K562 (cell line): ENCODE measurements around the gene GNPAT. TPM values are rescaled to one million over a fixed set of nuclear protein-coding genes. Genes with fewer than 3 reads are reported as not detected.

Source experiments
- ATAC-seq: fragments of 200-7000 bp; cut with Tn5 transposase; 3 replicates; pipeline ENCODE4 v1.9.1; 2020; ENCODE audit warnings: moderate library complexity
- BruUV-seq: library from RNA; stranded (reverse); fragments of 400-500 nt; replicated peaks from 2 replicates; lab custom pipeline; 2021; lab: Mats Ljungman, UMichigan
- CTCF ChIA-PET: fragments of 300-600 bp; formaldehyde crosslinking; extraction: SDS; loops from one replicate; lab custom pipeline; 2021; ENCODE audit warnings: low intra/inter-chr PET ratio; lab: Yijun Ruan, JAX
- POLR2A ChIA-PET: fragments of 300-600, 350-650 bp; sonication (Branson Sonifier 250); formaldehyde crosslinking; extraction: SDS; loops from one replicate; lab custom pipeline; 2021; ENCODE audit warnings: antibody characterized with exemption, inconsistent platforms; lab: Yijun Ruan, JAX
- DNase-seq, 4 experiments: peaks; one replicate each; pipeline versions ENCODE4 v3.0.0 to v3.0.0-alpha.2; 2011 to 2018; ENCODE audit warnings: low spot score in 3 of 4, mixed read lengths in 3 of 4; ENCODE audit errors: extremely low read depth in 1 of 4
- FAIRE-seq: peaks from 2 replicates; lab custom pipeline; 2011; peaks lifted over from hg19 to GRCh38; lab: Jason Lieb, UNC
- H2AFZ ChIP-seq: 2 replicates; pipeline ENCODE4 v1.6.0; 2011; ENCODE audit warnings: low read depth, low read length, control low read depth, inconsistent platforms
- H3K27ac ChIP-seq: fragments of 200-600 bp; 3 replicates; pipeline ENCODE4 v1.8.0; 2011; ENCODE audit warnings: low read depth, mild to moderate bottlenecking, control low read depth, inconsistent platforms, low read length, moderate library complexity, mixed read lengths; ENCODE audit errors: extremely low read depth
- H3K27me3 ChIP-seq, 2 experiments: fragments of 300-600 bp in 1 of 2; 2 replicates in 1 of 2; 3 replicates in 1 of 2; pipeline versions ENCODE4 v1.6.0 to v1.8.0; 2011; ENCODE audit warnings: inconsistent platforms in 2 of 2, low read length in 2 of 2, mild to moderate bottlenecking in 1 of 2, mixed read lengths in 1 of 2, moderate library complexity in 1 of 2; ENCODE audit not compliant: control insufficient read depth in 2 of 2, insufficient read depth in 2 of 2
- H3K36me3 ChIP-seq: fragments of 300-600 bp; 3 replicates; pipeline ENCODE4 v1.8.0; 2011; ENCODE audit warnings: mild to moderate bottlenecking, low read length, inconsistent platforms; ENCODE audit not compliant: control insufficient read depth, insufficient read depth
- H3K4me1 ChIP-seq, 2 experiments: fragments of 200-600 bp in 1 of 2; replicated peaks in 1 of 2; 2 replicates in 1 of 2; 3 replicates in 1 of 2; pipeline versions ENCODE4 v1.5.1 to v1.8.0; 2011; ENCODE audit warnings: inconsistent platforms in 2 of 2, low read length in 2 of 2, mild to moderate bottlenecking in 1 of 2, mixed read lengths in 1 of 2, moderate library complexity in 1 of 2; ENCODE audit not compliant: control insufficient read depth in 2 of 2, insufficient read depth in 2 of 2
- H3K4me2 ChIP-seq: 2 replicates; pipeline ENCODE4 v1.6.1; 2011; ENCODE audit warnings: low read length, control low read depth, inconsistent platforms, mixed read lengths; ENCODE audit not compliant: insufficient read depth
- H3K4me3 ChIP-seq: fragments of 200-600 bp; sonication (generic), shearing (Covaris generic); 2 replicates; pipeline ENCODE4 v1.5.1; 2016; ENCODE audit warnings: control low read depth, inconsistent platforms
- H3K79me2 ChIP-seq: fragments of 200-600 bp; 3 replicates; pipeline ENCODE4 v1.8.0; 2011; ENCODE audit warnings: low read length, inconsistent platforms; ENCODE audit not compliant: control insufficient read depth, insufficient read depth
- H3K9ac ChIP-seq, 2 experiments: 2 replicates each; pipeline versions ENCODE4 v1.6.0 to v1.6.1; 2011; ENCODE audit warnings: low read depth in 2 of 2, low read length in 2 of 2, control low read depth in 1 of 2, inconsistent platforms in 1 of 2, mild to moderate bottlenecking in 1 of 2, mixed read lengths in 1 of 2; ENCODE audit not compliant: insufficient read depth in 1 of 2
- H3K9me1 ChIP-seq: one replicate; pipeline ENCODE4 v1.6.0; 2011; ENCODE audit warnings: inconsistent platforms, mild to moderate bottlenecking, low read length, moderate library complexity; ENCODE audit not compliant: control insufficient read depth, insufficient read depth
- H3K9me3 ChIP-seq: replicated peaks from 2 replicates; pipeline ENCODE4 v1.5.1; 2011; ENCODE audit warnings: low read depth, low read length, inconsistent platforms; ENCODE audit not compliant: control insufficient read depth, insufficient read depth
- H4K20me1 ChIP-seq: replicated peaks from 2 replicates; pipeline ENCODE4 v1.6.1; 2011; ENCODE audit warnings: low read length, inconsistent platforms, mixed read lengths; ENCODE audit not compliant: control insufficient read depth, insufficient read depth
- DNMT1 ChIP-seq: fragments of 450-650 bp; IDR thresholded peaks from 2 replicates; pipeline ENCODE4 v1.6.1; 2016; ENCODE audit warnings: antibody characterized with exemption, mild to moderate bottlenecking
- NR4A1 ChIP-seq, 2 experiments: fragments of 250-450 bp in 1 of 2; fragments of 450-650 bp in 1 of 2; sonication (Bioruptor Pico) in 1 of 2; IDR thresholded peaks; 2 replicates each; pipeline versions ENCODE4 v1.4.0 to v1.6.1; 2016 to 2020; ENCODE audit warnings: mild to moderate bottlenecking in 2 of 2, missing compliant biosample characterization in 1 of 2, missing genetic modification characterization in 1 of 2, moderate library complexity in 1 of 2
- RNF2 ChIP-seq: sonication (generic); IDR thresholded peaks from 2 replicates; pipeline ENCODE4 v1.6.1; 2016
- SMAD2 ChIP-seq: fragments of 150-350 bp; IDR thresholded peaks from 2 replicates; pipeline ENCODE4 v1.6.1; 2014; ENCODE audit warnings: low read depth, mild to moderate bottlenecking, low read length
- ZC3H4 ChIP-seq: sonication (generic); formaldehyde crosslinking; IDR thresholded peaks from 2 replicates; pipeline ENCODE4 v1.9.0; 2021; ENCODE audit warnings: missing genetic modification reagents, borderline replicate concordance
- ZMIZ1 ChIP-seq, 2 experiments: fragments of 150-350 bp in 1 of 2; IDR thresholded peaks; 2 replicates each; pipeline ENCODE4 v1.6.1; 2012 to 2016; ENCODE audit warnings: low read depth in 2 of 2, low read length in 2 of 2, mild to moderate bottlenecking in 1 of 2, moderate library complexity in 1 of 2
- ZNF277 ChIP-seq: fragments of 250-450 bp; sonication (Bioruptor Pico); IDR thresholded peaks from 2 replicates; pipeline ENCODE4 v1.8.0; 2022; ENCODE audit warnings: inconsistent platforms, mild to moderate bottlenecking, moderate library complexity, borderline replicate concordance
- WGBS: fragments of 100-300 bp; shearing (Covaris generic); methylation state at CpG from one replicate; pipeline ENCODE4 v1.1.6; 2016; ENCODE audit warnings: low coverage, mixed read lengths; ENCODE audit not compliant: insufficient coverage; ENCODE audit errors: missing lambda C conversion rate; 5-methylcytosine and 5-hydroxymethylcytosine counted together
- in situ Hi-C: fragments of 300-500 bp; cut with MboI; formaldehyde crosslinking; loops from 4 replicates; pipeline ENCODE4 v1.15.0; 2018; ENCODE audit warnings: inconsistent platforms, mixed read lengths
- intact Hi-C: fragments of 100-400 bp; cut with micrococcal nuclease; formaldehyde crosslinking; loops from 2 replicates; pipeline ENCODE4 v1.14.2; 2022
- polyA plus RNA-seq, 8 experiments: library from polyadenylated mRNA; depleted of rRNA in 4 of 8; stranded (reverse) in 5 of 8; unstranded in 3 of 8; fragments of >200 nt; fragmentation: Nextera tagmentation in 2 of 8; fragmentation: Illumina TruSeq in 1 of 8; extraction: Ambion mirVana in 2 of 8; extraction: Trizol in 1 of 8; gene quantifications; 2 replicates each; pipeline versions ENCODE4 v1.2.1 to v1.2.3, GENCODE V29; 2011 to 2014; ENCODE audit warnings: inconsistent platforms in 1 of 8, missing spikeins in 1 of 8
- total RNA-seq, 7 experiments: library from RNA; depleted of rRNA in 6 of 7; stranded (reverse); fragments of >200 nt in 6 of 7; fragmentation: Illumina TruSeq in 2 of 7; extraction: Trizol in 2 of 7; gene quantifications; 2 replicates each; pipeline versions ENCODE4 v1.2.1 to v1.2.3, GENCODE V29; 2011 to 2021; ENCODE audit warnings: low replicate concordance in 1 of 7

Gene GNPAT
- total and polyA plus RNA-seq, 9 of the 15 experiments (the other 6 are each of a cell fraction or from before 2014, with no cell fraction given) = 32.1 to 68.8 (median 50.7) TPM

- no peak overlapping the region for H3K4me2 ChIP-seq
- CTCF ChIA-PET = no interaction called here
These were observed 4.8 kb upstream of the GNPAT start for GRCh38 chr1:231236208-231236591.

More at GRCh38 chr1:231236208-231236591, 4.8 kb upstream of the GNPAT start:
- Histone ChIP-seq H3K36me3 (peaks cover 55% of the 10 kb centered on the region), H3K79me2 (peaks cover 25% of the 10 kb centered on the region), H3K9me1 (no peaks in the 10 kb centered on the region), H3K4me3 (no peak overlapping the region), H3K4me1 (peaks cover 0 to 13% of the 10 kb centered on the region in 2 experiments; a peak in 2 of 5 replicates), H3K9me3 (no peaks in the 10 kb centered on the region), H3K27me3 (no peaks in the 10 kb centered on the region), H4K20me1 (no peaks in the 10 kb centered on the region), H3K27ac (no peak overlapping the region), H3K9ac (no peak overlapping the region), H2AFZ (no peak overlapping the region)
- no TSS peak for BruUV-seq
- POLR2A ChIA-PET = interaction anchor here (0.6 kb wide), 1 partner anchor 293 kb away, joined by 3 read pairs; no protein-coding TSS in a partner anchor
- 88% methylated on average over 4 of the region's 4 CpGs for WGBS
- intact Hi-C loops = no loop called here
- ATAC-seq (no peak), FAIRE-seq (no peak), DNase-seq (no peak)
- in situ Hi-C loops = no loop called here
- TF ChIP-seq ZNF277 (CRISPR knock-in tag) (no peak), SMAD2 (no peak), ZMIZ1 (IDR thresholded peaks at IDR 0.05; ENCODE audit: low read depth in 2 of 2, low read length in 2 of 2) (no peak), ZC3H4 (CRISPR knock-in tag) (no peak), RNF2 (no peak), NR4A1 (CRISPR knock-in tag; IDR thresholded peaks at IDR 0.05) (no peak), NR4A1 (tag; IDR thresholded peaks at IDR 0.05) (no peak), DNMT1 (no peak)
